ENCODE measurements around the gene ETHE1.

The ETHE1 gene

GRCh38 chr19:43465468-43466120 lies 61.4 kb downstream of the ETHE1 start, which contains the start of gene LYPD3:
Gene LYPD3, minus strand, starts transcription at chr19:43465608. Its CDS starts 37 bp downstream, at chr19:43465571.
- DNase-seq (ENCODE audit: low read depth) = no peak

DNA sequence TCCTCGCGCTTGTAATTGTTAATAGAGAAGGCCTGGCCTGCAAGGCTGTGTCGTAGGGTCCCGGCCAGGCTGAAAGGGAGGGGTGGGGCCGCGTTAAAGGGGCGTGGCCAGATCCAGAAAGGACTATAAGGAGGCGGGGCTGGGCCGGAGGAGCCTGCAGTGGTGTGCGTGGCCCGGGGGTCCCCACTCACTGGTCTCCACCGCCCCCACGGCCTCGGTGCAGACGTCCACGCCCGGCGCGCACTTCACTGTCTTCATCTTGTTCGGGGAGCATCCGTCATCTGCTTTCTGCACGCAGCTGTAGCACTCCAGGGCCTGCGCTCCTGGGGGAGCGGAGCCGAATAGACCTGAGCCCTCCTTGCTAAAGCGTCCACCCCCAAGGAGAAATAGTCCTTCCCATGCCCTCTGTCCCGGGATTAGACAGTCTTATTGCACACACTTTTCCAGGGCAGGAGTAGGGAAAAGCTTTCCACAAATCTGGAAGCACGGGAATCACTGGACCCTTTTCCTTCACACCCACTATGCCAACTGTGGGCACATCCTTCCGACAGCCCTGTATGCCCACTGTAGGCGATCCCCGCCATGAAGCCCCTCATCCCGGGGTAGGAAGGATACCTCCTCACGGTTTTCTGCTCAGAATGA lies 62.7 kb downstream of the ETHE1 start:
- no peak for DNase-seq (ENCODE audit: low read depth)

- DNase-seq (ENCODE audit: low read depth) = peak; percentile 94
Observed at GRCh38 chr19:43463381-43464133, 63.4 kb downstream of the ETHE1 start.

GRCh38 chr19:43462785-43463380 lies 64.1 kb downstream of the ETHE1 start:
- no peak for DNase-seq (ENCODE audit: low read depth)

DNA sequence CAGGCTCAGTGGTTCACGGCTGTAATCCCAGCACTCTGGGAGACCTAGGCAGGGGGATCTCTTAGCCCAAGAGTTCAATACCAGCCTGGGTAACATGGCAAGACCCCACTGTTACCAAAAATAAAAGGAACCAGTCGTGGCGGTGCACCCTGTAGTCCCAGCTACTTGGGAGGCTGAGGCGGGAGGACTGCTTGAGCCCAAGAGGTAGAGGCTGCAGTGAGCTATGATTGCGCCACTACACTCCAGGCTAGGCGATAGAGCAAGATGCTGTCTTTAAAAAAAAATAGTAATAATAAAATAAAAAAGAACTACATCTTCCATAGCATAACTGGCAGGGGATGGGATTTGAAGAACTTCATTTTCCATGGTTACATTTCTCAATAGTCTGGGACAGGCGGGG lies 64.6 kb downstream of the ETHE1 start:
- DNase-seq (ENCODE audit: low read depth) = no peak

GRCh38 chr19:43461303-43461702 lies 65.7 kb downstream of the ETHE1 start:
- no peak for DNase-seq (ENCODE audit: low read depth)

- no peak for DNase-seq (ENCODE audit: low read depth)
Observed at GRCh38 chr19:43460362-43461016, 66.5 kb downstream of the ETHE1 start.

GRCh38 chr19:43457809-43458208 lies 69.2 kb downstream of the ETHE1 start:
- no peak for DNase-seq (ENCODE audit: low read depth)
